HG02798 (cell line): ENCODE measurements around the gene STK39.
A peak's percentile ranks its signal among the peaks of the same experiment; 100 is the strongest.

Experiments
- ATAC-seq: cut with Tn5 transposase; IDR thresholded peaks from one replicate; pipeline ENCODE4 v1.9.1; 2021; ENCODE audit warnings: mild to moderate bottlenecking; ENCODE audit not compliant: unreplicated experiment, poor library complexity

STK39 gene

DNA sequence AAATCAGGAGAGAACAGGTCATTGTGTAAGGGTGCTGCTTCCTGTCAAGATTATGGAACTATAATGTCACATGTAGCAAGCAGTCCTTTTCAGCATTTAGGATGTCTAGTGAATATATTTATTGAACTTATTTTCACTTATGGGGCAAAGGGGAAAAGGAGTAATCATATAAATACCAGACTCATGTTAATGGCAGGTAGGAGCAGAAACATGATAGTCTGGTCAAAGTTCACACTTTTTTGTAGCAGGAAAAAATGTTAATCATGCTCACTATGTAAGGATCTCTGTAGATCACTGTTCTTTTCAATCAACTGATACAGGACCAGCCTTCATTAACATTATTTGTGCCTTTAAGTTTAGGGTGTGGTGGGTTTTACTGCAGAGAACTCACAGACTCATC, 219.0 kb downstream of the STK39 start:
- no peak for ATAC-seq

DNA sequence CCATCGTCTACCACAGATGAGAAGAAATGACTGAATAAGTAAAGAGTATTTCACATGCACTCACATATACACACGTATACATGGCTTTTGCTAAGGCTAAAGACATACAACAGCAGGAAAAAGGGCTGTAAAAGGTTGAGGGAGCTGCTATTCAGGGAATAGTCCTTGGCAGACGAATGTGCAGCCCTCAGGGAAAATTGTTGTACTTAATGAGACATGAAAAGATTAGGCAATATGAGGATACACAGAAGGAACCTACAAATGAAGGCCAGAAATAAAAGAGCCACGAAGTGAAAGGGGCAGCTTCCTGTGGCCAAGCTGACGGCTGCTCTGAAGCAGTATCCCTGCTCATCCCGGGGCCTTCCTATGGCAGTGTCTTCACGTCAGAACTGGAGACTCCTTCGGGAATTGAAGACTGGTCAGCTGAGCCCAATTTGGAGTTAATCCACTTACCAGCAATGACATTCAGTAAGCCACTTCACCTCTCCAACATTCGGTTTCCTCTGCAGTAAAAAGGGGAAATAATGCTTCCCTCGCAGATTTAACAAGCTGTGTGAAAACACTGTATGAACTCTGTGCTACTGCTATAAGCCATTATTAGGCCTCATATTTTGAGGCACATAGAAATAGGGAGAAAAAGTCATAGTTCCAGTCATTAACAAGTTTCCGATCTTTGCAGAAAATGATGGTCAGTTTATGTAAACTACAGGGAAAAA, 221.8 kb downstream of the STK39 start:
- no peak for ATAC-seq

DNA sequence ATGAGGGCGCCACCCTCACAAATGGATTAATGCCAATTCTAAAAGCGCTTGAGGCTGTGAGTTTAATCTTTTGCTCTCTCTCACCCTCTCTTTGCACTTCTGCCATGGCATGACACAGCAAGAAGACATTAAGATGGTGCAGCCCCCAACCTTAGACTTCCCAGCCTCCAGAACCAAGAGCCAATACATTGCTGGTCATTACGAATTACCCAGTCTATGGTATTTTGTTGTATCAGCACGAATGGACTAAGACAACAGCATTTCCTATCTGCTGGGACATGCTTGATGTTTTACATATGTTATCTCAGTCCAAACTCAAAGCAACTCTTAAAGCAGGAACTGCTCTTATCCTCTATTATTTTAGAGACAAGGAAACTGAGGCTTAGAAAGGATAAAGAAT, 222.9 kb downstream of the STK39 start:
- no peak for ATAC-seq

DNA sequence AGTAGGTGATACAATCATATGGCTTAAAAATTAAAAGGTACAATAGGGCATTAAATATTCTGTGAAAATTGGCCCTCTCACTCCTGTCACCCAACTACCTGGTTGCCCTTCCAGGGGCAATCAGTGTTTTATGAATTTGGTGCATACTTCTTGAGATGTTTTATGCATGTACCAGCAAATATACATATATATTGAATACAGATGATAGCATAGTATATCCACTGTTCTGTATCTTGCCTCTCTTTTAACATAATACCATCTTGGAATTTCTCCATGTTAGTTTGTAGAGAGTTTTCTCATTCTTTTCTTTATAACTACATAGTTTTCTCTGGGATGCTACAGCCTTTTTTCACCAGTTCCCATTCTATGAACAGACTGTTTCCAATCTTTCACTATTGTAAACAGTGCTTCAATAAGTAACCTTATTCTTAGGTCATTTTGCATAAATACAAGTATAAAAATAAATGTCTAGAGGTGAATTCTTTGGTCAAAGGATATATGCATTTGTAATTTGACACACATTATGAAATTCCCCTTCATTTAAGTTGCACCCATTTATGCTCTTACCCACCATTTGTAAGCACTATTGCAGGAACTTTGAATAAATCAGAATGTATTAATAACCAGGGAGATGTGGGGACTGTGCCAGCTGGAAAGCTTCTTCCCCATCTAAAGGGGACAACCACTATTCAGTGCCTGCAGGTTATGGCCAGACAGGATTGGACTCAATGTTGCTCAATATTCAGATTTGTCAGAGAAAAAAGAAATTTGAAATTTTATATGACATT, 225.4 kb downstream of the STK39 start:
- ATAC-seq: no peak

DNA sequence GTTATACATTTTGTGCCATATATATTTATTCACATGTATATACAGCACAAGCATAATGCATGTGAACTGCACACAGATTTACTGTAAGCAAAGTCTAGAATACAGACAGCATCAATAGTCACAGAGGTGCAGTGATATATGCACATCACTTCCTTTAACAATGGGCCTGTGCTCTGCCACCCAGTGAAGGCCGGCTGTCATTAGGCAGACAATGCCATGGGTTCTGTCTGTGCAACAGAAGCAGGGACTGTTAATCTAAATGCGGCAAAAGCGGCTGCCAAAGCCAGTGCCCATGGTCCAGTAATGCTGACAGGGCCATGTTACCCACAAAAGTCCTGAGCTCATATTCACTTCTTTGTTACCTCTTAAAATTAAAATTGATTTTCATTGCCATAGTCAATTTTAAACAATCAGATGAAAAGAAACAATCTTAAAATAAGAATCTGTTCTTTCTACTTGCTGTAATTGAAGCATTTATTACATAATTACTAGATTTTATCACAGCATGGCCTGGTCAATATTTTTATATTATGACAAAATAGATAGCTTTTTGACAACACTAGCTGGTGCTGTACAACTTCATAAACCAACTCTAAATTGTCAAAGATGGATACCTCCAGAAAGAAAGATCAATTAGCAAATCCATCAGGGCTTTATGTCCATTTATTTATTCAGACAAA, 232.0 kb downstream of the STK39 start:
- ATAC-seq: no peak

DNA sequence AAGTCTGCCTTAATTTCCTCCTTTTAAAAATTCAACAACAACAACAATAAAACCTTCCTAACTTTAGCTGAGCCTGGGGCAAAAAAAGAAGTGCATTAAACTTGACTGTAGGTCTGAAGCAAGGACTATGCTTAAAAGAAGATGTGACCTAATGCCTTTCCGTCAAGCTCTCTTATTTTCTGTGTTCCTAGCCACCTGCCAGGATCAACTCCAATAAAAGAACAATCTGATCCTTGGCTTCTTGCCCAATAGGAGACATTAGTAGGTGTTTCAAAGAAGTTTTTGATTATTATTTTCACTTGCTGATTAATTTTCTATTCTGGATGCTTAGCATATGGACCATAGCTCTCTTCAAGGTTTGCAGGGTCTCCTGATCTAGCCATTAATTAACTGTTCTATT, 237.5 kb downstream of the STK39 start:
- no peak for ATAC-seq

DNA sequence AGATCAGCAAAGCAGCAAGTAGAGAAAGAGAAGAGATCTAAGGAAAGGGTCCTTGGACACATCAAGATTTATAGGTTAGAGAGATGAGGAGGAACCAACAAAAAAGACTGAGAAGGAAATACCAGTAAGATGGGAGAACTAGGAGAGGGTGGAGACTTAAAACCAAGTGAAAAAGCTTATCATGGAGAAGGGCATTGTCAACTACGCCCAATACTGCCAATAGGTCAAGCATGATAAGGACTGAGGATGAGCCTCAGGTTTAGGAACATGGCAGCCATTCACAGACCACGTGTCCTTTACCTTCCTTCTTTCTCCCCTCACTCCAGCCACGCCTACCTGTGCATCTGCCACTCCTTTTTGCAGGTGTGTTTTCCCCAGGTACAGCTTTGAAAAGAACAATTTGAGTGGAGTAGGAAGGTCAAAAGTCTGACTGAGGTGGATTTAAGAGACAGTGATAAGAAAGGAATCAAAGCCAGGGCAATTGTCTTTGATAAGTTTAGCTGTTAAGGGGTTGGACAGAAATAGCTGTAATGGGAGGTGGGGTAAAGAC, 238.7 kb downstream of the STK39 start:
- no peak for ATAC-seq

DNA sequence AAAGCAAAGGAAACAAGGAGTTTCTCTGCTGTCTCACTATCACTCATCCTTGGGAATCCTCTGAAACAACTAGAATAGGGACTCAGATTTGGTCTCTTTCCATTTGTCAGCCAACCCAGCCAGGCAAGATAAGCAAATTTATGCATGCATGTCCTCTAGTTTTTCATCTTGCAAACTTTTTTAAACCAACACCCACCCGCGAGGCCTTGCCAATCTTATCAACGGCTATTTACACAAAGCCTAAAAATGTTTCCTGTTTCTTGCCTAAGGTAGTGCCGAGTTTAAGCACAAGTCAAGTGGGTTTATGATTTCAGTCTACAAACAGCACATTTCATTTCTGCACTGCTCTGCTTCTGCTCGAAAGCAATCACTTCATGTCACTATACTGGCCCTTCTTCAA, 240.9 kb downstream of the STK39 start:
- ATAC-seq: no peak

DNA sequence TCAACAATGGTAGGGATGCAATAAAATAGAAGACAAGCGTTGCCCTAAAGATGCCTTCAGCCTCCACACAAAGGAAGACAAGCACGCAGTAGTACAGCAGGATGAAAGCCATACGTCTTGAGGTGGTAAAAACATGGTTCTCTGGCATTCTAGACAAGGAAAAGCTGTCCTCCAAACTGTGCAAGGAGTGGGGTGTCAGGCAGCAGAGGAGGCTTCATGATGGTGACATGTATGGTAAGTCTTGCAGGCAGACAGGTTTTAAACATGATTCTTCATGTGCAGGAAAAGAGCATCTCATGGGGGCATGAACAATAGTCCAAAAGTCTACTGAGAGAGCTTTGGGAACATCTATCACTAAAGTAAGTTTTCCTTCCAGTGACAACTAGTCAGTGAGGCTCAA, 241.8 kb downstream of the STK39 start:
- no peak for ATAC-seq

DNA sequence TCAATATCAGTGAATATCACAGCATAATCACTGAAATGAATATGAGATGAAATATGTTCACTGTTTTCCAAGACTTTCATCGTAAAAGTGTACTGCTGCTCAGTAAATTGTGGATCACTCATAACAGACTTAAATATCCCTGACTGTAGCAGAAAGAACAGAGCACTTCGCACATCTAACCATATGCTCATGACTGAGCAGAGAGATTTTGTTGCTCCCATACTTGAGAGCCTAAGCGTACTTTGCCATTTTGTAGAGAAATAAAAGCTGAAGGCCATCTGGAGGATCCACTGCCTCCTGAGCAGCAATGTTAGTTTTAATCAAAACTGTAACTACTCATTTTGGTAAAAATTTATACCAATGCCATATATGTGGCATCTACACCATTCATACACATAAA, 243.5 kb downstream of the STK39 start:
- ATAC-seq: no peak

DNA sequence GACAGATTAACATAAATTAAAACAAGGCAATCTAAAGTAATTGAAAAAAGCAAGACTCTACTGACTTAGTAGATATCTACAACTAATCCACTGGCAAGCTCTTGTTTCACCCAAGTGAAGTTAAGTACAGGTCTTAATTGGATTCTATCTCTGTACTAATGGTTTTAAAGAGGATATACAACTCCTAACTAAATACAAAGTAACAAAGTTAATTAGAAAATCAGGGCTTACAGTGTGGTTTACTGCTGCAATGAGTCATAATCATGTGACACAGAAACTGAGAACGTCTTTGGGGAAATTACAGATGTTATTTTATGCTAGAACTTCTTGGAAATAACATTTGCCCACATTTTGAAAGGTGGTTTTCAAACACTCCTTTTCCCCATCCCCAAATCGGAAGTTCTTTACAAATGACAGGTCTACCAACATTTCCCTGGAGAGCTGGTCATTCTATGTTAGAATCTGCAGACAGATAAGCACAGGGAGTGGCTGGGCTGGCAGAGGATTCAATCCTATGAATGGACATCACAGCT, 245.3 kb downstream of the STK39 start:
- peak; percentile 72 for ATAC-seq

DNA sequence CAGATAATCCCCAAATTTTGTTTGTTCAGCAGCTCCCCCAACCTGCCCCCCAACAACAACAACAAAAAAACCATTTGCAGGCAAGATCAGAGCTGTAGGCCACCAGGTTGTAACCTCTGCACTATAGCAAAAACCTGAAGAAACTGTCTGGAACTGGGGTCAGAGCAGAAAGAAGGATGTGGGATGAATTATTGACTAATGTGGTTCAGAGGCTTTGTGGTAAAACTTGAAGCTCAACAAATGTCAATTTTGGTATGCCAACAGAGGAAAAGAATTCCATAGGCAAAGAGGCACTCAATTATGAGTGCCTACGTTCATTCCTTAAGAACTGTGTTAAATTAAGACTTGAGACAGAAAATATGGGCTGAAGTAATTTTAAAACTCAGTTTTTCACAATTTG, 255.1 kb downstream of the STK39 start:
- no peak for ATAC-seq

DNA sequence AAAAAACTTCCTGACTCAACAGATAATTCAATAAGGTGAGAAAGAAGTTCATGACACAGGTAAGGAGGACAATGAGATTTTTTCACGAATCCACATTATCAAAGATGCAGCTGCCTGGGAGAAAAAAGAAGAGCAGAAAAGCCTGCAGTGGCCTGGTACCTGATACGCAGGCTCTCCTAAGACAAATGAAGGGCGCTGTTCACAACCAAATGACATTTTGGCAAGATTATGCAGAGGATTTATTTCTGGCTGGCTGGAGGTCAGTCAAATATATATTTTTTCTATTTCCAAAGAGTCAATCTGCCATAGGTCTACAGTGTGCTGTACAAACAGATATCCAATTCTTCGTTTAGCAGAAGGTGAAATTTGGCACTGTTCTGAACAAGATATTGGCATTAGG, 257.3 kb downstream of the STK39 start:
- no peak for ATAC-seq

DNA sequence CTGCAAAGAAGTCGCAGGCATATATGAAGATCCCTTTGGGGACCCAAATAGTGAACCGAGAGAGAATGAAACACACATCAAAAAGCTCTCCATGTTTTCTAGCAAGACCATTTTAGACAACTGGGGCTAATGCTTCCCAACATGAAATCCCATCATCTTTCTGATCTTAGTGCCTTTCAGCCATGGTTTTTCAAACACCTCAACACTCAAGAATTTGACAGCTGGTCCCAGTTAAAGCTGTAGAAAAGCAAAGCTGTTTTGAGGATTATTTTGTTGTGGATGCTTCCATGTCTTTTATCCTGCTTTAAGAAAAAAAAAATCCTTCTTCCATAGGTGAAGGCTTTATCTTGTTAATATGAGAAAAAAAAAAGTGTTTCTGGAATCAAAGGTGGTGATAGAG, 259.1 kb downstream of the STK39 start:
- ATAC-seq: no peak

DNA sequence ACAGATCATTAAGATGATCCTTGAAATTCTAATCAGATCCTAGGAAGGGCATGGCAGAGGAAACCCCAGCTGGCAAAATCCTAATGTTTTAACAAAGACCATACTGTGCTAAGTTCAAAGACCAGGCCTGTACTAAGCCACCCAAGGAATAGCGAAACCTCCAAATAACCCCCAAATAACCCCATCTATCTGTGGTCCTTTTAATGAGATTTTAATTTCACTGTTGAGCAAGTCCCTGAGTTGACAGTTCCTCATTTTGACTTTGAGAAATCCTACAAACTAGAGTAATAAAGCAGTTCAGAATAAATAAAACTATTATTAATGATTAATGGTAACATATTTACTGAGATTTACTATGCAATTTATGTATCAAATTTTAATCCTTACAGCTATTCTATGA, 259.8 kb downstream of the STK39 start:
- no peak for ATAC-seq

DNA sequence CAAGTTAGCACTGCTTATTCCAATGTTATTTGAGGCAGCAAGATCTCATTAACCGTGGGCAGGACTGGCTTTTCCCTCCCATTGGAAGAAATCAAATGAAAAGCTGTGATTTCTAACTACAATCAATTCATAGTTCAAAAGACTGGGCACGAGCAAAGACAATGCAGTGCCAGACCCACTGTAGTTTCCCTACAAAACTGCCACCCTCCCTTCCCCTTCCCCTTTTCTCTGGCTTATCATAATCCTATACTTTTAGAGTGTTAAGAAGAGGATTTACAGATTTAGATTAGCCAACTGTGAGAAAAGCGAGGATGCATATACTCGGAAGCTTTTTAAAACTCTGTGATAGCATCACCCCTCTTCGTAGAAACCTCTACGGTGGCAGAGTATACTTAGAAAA, 260.4 kb downstream of the STK39 start:
- ATAC-seq: no peak

DNA sequence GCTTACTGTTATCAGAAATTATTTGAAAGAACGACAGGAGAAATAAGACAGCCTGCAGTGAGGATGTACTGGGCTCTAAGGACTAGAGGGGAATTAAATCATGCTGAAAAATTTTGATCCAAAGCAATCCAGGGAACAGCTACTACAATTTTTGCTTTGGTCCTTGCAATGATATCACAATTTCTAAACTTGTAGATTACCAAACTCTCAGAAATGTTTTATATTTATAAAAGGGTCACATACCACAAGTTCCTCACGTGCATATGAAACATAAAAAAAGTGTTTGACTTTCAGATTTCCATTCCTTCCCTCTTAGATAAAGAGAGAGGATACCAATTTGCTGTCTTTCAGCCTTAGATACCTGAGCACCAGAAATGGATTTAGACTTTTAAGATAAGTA, 261.2 kb downstream of the STK39 start:
- ATAC-seq: no peak

DNA sequence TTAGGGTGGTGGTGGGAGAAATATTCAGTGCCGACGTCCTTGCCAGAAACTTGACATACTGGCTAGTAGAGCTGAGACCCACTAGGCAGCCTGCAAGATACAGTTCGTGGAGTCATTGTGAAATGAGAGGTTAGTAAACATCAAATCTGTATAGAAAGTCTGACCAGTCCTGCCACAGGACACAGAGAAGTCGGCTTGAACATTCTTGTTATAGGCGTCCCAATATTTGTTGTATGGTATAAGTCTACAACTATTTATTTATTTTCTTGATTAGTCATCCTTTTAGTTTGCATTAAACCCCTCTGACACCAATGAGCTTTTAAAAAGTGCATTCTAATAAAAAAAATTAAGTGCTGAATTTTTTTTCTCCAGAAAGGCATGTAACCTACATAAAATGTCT, 265.4 kb downstream of the STK39 start:
- ATAC-seq: no peak

DNA sequence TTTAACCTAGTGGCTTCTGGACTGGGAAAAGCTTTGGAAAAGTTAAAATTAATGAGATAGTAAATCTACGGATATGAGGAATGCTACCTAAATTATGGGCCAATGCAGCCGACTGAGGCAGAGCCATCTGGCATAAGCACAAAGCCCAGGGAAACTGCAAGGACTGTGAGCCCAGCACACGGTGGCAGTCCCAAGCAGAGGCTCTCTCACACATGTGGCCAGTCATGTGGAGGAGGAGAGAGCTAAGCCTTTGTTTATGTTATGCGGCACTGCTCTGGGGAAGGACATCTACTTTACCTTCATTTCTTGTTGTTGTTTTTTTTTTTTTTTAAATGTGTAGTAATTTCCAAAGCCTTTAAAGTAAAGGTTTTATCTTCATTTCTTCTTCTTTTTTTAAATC, 267.0 kb downstream of the STK39 start:
- ATAC-seq: no peak

DNA sequence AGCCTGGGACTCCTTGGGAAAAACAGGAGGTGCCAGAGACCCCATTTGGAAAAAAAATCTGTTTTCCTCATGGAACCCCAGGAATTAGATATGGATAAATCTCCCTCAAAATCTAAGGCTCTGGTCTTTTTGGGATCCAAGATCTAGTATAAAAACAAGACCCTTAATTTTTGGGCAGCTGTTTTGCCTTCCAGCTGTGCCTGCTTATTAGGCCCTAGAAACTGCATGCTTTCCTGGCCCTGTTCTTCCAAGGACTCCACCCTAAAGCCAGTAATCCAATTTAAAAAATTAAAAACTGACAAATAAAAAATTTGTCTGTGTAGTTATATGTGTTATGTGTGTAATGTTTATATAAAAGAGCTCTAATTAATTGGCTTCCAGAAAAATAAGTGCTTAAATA, 274.6 kb downstream of the STK39 start:
- ATAC-seq: no peak

DNA sequence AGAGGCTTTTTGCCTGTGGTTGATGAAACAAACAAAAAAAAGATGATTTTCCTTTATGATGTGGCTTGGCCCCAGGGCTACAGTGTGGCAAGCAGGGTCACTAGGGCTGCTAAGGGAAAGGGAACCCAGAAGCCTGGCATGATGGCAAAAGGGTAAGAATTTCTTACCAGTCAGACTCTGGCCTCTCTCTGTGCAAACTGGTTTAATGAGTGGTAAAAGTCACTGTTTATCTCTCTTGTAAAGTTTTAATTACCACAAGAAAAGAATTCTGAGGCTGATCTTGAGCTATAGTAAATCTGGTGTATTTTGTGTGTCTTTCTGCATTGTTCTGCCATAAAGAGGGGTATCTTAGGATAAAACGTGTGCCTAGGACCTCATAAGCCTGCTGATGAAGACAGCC, 275.4 kb downstream of the STK39 start:
- ATAC-seq: no peak
